Dendritic cell treated with granulocyte-macrophage colony-stimulating factor and Interleukin-4, amounts not matched to agents 40 ng/mL and 50 ng/mL, for 4 days (primary cell): ENCODE measurements around the gene PNLDC1.
A peak's percentile ranks its signal among the peaks of the same experiment; 100 is the strongest.
"Not testable (repeated sequence)": the region's sequence is repeated elsewhere in the genome, so short reads cannot be mapped to it uniquely, and the experiment has no call there.

Experiments
- H3K27ac Mint-ChIP-seq: one replicate; pipeline ENCODE4 v1.8.0; 2022; ENCODE audit warnings: mild to moderate bottlenecking, mixed read lengths
- H3K27me3 Mint-ChIP-seq: one replicate; pipeline ENCODE4 v1.8.0; 2022; ENCODE audit warnings: mild to moderate bottlenecking, mixed read lengths
- H3K36me3 Mint-ChIP-seq: one replicate; pipeline ENCODE4 v1.8.0; 2022; ENCODE audit warnings: low read depth, mixed read lengths
- H3K4me1 Mint-ChIP-seq: one replicate; pipeline ENCODE4 v1.8.0; 2022; ENCODE audit warnings: low read depth, mixed read lengths
- H3K4me3 Mint-ChIP-seq: one replicate; pipeline ENCODE4 v1.8.0; 2022; ENCODE audit warnings: mild to moderate bottlenecking, moderate library complexity, mixed read lengths
- H3K9me3 Mint-ChIP-seq: one replicate; pipeline ENCODE4 v1.8.0; 2022; ENCODE audit warnings: mixed read lengths
- intact Hi-C: fragments of 100-400 bp; cut with micrococcal nuclease; formaldehyde crosslinking; loops from one replicate; pipeline ENCODE4 v1.15.0; 2022

The PNLDC1 gene

DNA sequence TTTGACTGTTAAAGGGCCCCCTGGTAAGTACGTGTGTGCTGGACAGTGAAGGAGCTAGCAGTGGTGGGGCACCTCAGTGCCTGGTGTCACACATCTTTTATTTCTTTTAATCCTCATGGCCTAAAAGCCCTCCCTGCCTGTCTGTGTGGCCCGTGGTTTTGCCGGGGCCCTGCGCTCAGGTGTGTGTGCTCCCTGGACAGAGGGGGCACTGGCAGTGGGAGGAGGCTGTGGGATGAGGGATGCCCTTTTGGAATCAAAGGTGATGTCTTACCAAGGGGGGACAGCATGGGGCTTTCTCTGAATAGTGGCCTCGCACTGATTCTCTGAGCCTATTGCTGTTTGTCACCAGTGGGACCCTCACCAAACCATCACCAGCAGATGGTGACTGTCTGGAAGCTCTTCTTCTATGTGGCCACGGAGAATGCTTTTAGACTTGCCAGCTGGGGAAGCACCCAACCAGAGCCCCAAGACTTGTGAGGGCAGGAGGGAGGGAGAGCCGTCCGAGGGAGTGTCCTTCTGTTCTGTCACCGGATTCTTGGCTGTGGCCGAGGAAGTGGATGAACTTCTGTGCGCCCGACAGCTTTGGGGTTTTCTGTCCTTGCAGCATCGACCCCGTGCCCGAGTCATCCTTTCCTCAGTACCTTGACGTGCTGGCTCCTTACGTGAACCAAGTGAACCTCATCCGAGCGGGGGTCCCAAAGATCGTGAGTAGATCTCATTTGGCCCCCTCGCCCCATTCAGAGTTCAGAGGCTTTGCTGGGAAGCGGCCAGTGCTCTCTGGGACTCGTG, 18.1 kb downstream of the PNLDC1 start:
- Mint-ChIP-seq H3K27ac (no peak overlapping the region), H3K27me3 (peaks cover 33% of the 10 kb centered on the region), H3K36me3 (no peaks in the 10 kb centered on the region), H3K4me3 (no peak overlapping the region), H3K9me3 (no peaks in the 10 kb centered on the region), H3K4me1 (peaks cover 36% of the 10 kb centered on the region)
- intact Hi-C loops = no loop called here

DNA sequence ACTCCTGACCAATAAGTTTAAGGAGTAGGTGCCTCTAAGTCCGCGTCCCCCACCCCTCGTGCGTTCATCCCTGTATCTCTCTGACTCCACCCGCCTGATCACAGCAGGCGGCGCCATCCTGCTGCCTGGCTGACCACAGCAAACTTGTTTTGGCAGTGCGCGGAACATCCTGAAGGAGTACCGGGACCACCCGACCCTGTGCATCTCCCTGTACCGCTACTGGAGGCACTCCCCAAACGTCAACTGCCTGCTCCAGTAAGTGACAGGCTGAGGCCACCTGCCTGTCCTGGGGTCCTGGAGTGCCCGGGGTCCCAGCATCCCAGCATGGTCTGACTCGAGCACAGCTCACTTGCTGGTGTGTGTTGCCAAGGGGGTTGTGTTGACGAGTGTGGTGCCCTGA, 19.0 kb downstream of the PNLDC1 start:
- intact Hi-C loops = no loop called here
- no peaks in the 10 kb centered on the region for H3K9me3 Mint-ChIP-seq
- no peak overlapping the region for H3K4me3 Mint-ChIP-seq
- peaks cover 38% of the 10 kb centered on the region for H3K4me1 Mint-ChIP-seq
- no peaks in the 10 kb centered on the region for H3K36me3 Mint-ChIP-seq
- H3K27me3 Mint-ChIP-seq = peaks cover 33% of the 10 kb centered on the region
- H3K27ac Mint-ChIP-seq = peak overlapping the region; percentile 5

DNA sequence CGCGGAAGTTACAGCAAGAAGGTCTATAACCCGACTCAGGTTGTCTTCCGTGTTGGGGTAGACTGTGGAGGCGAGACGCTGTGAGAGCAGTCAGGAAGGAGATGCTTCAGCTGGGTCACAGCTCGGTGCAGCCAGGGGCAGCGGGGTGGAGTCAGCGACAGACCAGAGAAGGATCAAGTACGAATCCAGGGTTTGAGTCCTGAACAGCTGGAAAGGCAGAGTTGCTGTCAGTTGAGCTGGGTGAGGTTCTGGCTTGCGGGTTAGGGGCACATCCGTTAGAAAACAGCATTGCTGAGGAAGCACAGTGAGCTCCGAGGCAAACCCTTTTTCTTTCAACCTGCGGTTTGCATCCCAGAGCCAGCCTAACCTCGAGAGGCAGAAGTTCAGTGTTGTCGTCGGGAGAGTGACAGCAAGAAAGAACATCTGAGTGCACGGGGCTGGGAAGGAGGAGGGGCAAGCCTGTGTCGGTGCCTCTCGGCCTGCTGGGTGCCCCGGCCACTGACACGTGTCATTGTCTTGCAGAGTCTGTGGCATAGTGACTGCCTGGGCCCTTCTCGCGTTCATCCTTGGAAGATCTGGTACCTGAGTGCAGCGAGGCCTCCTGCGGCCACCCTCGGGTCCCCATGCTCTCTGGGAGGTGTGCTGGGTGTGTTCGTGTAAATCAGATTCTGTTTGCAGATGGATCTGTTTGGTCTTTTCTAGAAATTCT, 20.0 kb downstream of the PNLDC1 start:
- peak overlapping the region; percentile 5 for H3K27ac Mint-ChIP-seq
- H3K27me3 Mint-ChIP-seq = peaks cover 33% of the 10 kb centered on the region
- H3K4me1 Mint-ChIP-seq = peaks cover 38% of the 10 kb centered on the region
- peak overlapping the region; percentile 43 for H3K4me3 Mint-ChIP-seq
- intact Hi-C loops = no loop called here
- no peaks in the 10 kb centered on the region for H3K9me3 Mint-ChIP-seq
- no peaks in the 10 kb centered on the region for H3K36me3 Mint-ChIP-seq

- Mint-ChIP-seq H3K4me1 (peaks cover 38% of the 10 kb centered on the region), H3K27me3 (peaks cover 31% of the 10 kb centered on the region), H3K4me3 (no peak overlapping the region), H3K27ac (peak overlapping the region; percentile 23), H3K9me3 (no peaks in the 10 kb centered on the region), H3K36me3 (no peaks in the 10 kb centered on the region)
- intact Hi-C loops = no loop called here
Measured at GRCh38 chr6:159821122-159821521, 21.0 kb downstream of the PNLDC1 start.

GRCh38 chr6:159821726-159822125, 21.6 kb downstream of the PNLDC1 start:
- no peaks in the 10 kb centered on the region for H3K36me3 Mint-ChIP-seq
- intact Hi-C loops = no loop called here
- H3K4me1 Mint-ChIP-seq = peaks cover 38% of the 10 kb centered on the region

GRCh38 chr6:159823953-159824352, 23.9 kb downstream of the PNLDC1 start:
- peaks cover 21% of the 10 kb centered on the region for H3K27me3 Mint-ChIP-seq
- no peaks in the 10 kb centered on the region for H3K9me3 Mint-ChIP-seq
- H3K4me3 Mint-ChIP-seq = no peak overlapping the region
- no peak overlapping the region for H3K27ac Mint-ChIP-seq
- no peaks in the 10 kb centered on the region for H3K36me3 Mint-ChIP-seq
- intact Hi-C loops = no loop called here
- H3K4me1 Mint-ChIP-seq = peaks cover 38% of the 10 kb centered on the region

More at GRCh38 chr6:159821726-159822125, 21.6 kb downstream of the PNLDC1 start:
- H3K9me3 Mint-ChIP-seq = no peaks in the 10 kb centered on the region
- H3K27ac Mint-ChIP-seq = no peak overlapping the region
- no peak overlapping the region for H3K4me3 Mint-ChIP-seq
- H3K27me3 Mint-ChIP-seq = peaks cover 31% of the 10 kb centered on the region

DNA sequence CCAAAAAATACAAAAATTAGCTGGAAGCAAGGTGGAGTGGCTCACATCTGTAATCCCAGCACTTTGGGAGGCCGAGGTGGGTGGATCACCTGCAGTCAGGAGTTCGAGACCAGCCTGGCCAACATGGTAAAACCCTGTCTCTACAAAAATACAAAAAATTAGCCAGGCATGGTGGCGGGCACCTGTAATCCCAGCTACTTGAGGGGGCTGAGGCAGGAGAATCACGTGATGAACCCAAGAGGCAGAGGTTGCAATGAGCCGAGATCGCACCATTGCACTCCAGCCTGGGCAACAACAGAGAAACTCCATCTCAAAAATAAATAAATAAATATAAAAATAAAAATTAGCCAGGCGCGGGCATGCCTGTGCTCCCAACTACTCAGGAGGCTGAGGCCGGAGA, 24.6 kb downstream of the PNLDC1 start:
- H3K9me3 Mint-ChIP-seq, H3K36me3 Mint-ChIP-seq, intact Hi-C loops, H3K4me3 Mint-ChIP-seq, H3K27ac Mint-ChIP-seq: not testable (repeated sequence)
- H3K4me1 Mint-ChIP-seq = peaks cover 38% of the 10 kb centered on the region
- peaks cover 13% of the 10 kb centered on the region for H3K27me3 Mint-ChIP-seq

- no peak overlapping the region for H3K27ac Mint-ChIP-seq
- H3K27me3 Mint-ChIP-seq = peaks cover 7% of the 10 kb centered on the region
- H3K36me3 Mint-ChIP-seq = no peaks in the 10 kb centered on the region
- H3K9me3 Mint-ChIP-seq = no peaks in the 10 kb centered on the region
- peaks cover 38% of the 10 kb centered on the region for H3K4me1 Mint-ChIP-seq
- intact Hi-C loops = no loop called here
- H3K4me3 Mint-ChIP-seq = no peak overlapping the region
Measured at GRCh38 chr6:159826004-159826403, 25.9 kb downstream of the PNLDC1 start.

DNA sequence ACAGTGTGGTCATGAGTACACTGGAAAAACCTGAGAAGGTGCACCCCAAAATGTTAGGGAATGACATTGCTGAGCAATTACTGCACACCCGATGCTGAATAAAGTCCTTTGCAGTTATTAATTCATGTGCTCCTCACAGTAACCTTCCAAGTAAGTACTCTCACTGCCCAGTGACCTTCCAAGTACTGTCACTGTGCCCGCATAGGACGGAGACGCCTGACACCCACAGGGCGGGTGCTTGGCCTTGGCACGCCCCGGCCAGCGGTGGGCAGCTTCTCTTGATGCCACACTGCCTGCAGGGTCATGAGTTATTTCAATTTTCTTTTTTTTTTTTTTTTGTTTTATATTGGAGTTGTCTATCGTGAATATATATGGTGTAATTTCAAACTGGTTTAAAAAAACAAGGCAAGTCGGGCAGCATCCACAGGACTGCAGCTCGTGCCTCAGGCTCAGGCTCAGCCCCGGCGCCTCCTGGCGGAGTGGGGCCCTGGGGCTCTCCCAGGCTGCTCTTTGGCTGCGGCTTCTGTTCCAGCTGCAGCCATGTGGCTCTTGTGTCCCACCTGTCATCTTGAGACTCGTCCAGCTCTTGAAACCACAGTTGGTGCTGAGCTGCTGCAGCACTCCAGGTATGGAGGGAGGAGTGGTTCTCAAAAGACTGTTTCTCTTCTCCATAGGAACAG, 27.0 kb downstream of the PNLDC1 start:
- no peaks in the 10 kb centered on the region for H3K36me3 Mint-ChIP-seq
- no peak overlapping the region for H3K27ac Mint-ChIP-seq
- H3K27me3 Mint-ChIP-seq = peaks cover 7% of the 10 kb centered on the region
- H3K9me3 Mint-ChIP-seq = no peaks in the 10 kb centered on the region
- intact Hi-C loops = no loop called here
- H3K4me3 Mint-ChIP-seq = no peak overlapping the region
- H3K4me1 Mint-ChIP-seq = peaks cover 37% of the 10 kb centered on the region

DNA sequence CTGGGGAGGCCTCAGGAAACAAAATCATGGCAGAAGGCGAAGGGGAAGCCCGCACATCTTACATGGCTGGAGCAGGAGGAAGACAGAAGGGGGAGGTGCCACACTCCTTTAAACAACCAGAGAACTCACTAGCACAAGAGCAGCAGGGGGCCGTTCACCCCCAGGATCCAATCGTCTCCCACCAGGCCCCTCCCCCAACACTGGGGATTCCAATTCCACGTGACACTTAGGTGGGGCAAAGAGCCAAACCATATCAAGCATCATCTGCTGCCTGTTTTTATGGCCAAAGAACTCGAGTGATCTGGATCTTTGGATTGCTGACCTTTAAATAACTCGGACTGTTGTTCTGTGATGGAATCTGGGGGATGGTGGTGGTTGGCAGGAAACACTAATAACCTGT, 28.0 kb downstream of the PNLDC1 start:
- Mint-ChIP-seq H3K4me3 (no peak overlapping the region), H3K36me3 (no peaks in the 10 kb centered on the region), H3K27me3 (peaks cover 1% of the 10 kb centered on the region), H3K4me1 (peaks cover 29% of the 10 kb centered on the region), H3K9me3 (no peaks in the 10 kb centered on the region), H3K27ac (no peak overlapping the region)
- intact Hi-C loops = no loop called here

DNA sequence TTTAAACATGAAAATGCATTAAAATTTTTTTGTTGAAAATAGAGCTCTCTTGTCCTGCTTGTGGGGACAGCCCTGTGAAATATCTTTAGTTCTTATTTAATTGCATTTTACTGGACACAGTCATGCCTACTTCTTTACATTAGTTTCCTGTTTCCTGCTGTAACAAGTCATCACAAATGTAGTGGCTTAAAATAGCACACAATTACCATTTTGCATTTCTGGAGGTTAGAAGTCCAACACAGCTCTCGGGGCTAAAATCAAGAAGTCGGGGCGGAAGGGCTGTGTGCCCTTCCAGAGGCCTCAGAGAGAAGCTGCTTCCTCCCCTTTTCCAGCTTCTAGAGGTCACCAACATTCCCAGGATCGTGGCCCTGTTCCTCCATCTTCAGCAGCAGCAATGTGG, 29.4 kb downstream of the PNLDC1 start:
- no peaks in the 10 kb centered on the region for H3K36me3 Mint-ChIP-seq
- H3K4me3 Mint-ChIP-seq = no peak overlapping the region
- peaks cover 27% of the 10 kb centered on the region for H3K4me1 Mint-ChIP-seq
- intact Hi-C loops = no loop called here
- H3K27ac Mint-ChIP-seq = peak overlapping the region; percentile 67
- no peaks in the 10 kb centered on the region for H3K27me3 Mint-ChIP-seq
- no peaks in the 10 kb centered on the region for H3K9me3 Mint-ChIP-seq

GRCh38 chr6:159830501-159831372, 30.7 kb downstream of the PNLDC1 start:
- Mint-ChIP-seq H3K36me3 (no peaks in the 10 kb centered on the region), H3K27me3 (no peaks in the 10 kb centered on the region), H3K4me1 (peaks cover 27% of the 10 kb centered on the region), H3K9me3 (no peaks in the 10 kb centered on the region), H3K4me3 (no peak overlapping the region), H3K27ac (peak overlapping the region; percentile 67)
- intact Hi-C loops = no loop called here

- H3K4me3 Mint-ChIP-seq = no peak overlapping the region
- H3K36me3 Mint-ChIP-seq = no peaks in the 10 kb centered on the region
- H3K27me3 Mint-ChIP-seq = no peaks in the 10 kb centered on the region
- no peak overlapping the region for H3K27ac Mint-ChIP-seq
- intact Hi-C loops = no loop called here
- H3K9me3 Mint-ChIP-seq = no peaks in the 10 kb centered on the region
- H3K4me1 Mint-ChIP-seq = peaks cover 27% of the 10 kb centered on the region
Measured at GRCh38 chr6:159831373-159831679, 31.2 kb downstream of the PNLDC1 start.
